LNCaP clone FGC (cell line): ENCODE data around the gene CCNL2.
"Not testable (repeated sequence)": the region's sequence is repeated elsewhere in the genome, so short reads cannot be mapped to it uniquely, and the experiment has no call there.

Experiments used
- DNase-seq: peaks from one replicate; pipeline ENCODE4 v3.0.0-alpha.2; 2011; ENCODE audit warnings: low read depth
- H3K4me3 ChIP-seq: 2 replicates; pipeline ENCODE4 v1.5.1; 2011; ENCODE audit warnings: mild to moderate bottlenecking, low read depth, low read length, control low read depth
- CTCF ChIP-seq: IDR thresholded peaks from 2 replicates; pipeline ENCODE4 v1.5.1; 2012; ENCODE audit warnings: mild to moderate bottlenecking; ENCODE audit not compliant: control insufficient read depth, insufficient read depth; ENCODE audit errors: extremely low read depth

CCNL2 gene

GRCh38 chr1:1390675-1391074 lies 8.5 kb downstream of the CCNL2 start:
- no peak for TF ChIP-seq CTCF
- no peak overlapping the region for H3K4me3 ChIP-seq
- DNase-seq: no peak

- H3K4me3 ChIP-seq: no peak overlapping the region
- TF ChIP-seq CTCF: no peak
- DNase-seq: no peak
Measured at GRCh38 chr1:1388078-1388472, 11.1 kb downstream of the CCNL2 start.

- no peak overlapping the region for H3K4me3 ChIP-seq
- no peak for TF ChIP-seq CTCF
- no peak for DNase-seq
Measured at GRCh38 chr1:1387098-1388077, 11.7 kb downstream of the CCNL2 start.

GRCh38 chr1:1385931-1386330 lies 13.2 kb downstream of the CCNL2 start:
- DNase-seq: no peak
- no peak for TF ChIP-seq CTCF
- no peak overlapping the region for H3K4me3 ChIP-seq

- H3K4me3 ChIP-seq, DNase-seq: not testable (repeated sequence)
Measured at GRCh38 chr1:1385339-1385738, 13.8 kb downstream of the CCNL2 start.

GRCh38 chr1:1381294-1381693 lies 17.8 kb downstream of the CCNL2 start:
- H3K4me3 ChIP-seq: no peak overlapping the region
- no peak for TF ChIP-seq CTCF
- DNase-seq: no peak

GRCh38 chr1:1380860-1381259 lies 18.3 kb downstream of the CCNL2 start:
- H3K4me3 ChIP-seq: no peak overlapping the region
- TF ChIP-seq CTCF: no peak
- no peak for DNase-seq
